Fibroblast of villous mesenchyme (primary cell): ENCODE measurements around the gene GAS5. TPM values are rescaled to one million over a fixed set of nuclear protein-coding genes. Genes with fewer than 3 reads are reported as not detected.
A peak's percentile ranks its signal among the peaks of the same experiment; 100 is the strongest.

Experiments used
- DNase-seq: peaks from one replicate; pipeline ENCODE4 v3.0.0-alpha.2; 2010; ENCODE audit warnings: low read depth
- H3K4me3 ChIP-seq: 2 replicates; pipeline ENCODE4 v1.5.1; 2011; ENCODE audit warnings: low read depth, mild to moderate bottlenecking, low read length
- CTCF ChIP-seq: IDR thresholded peaks from 2 replicates; pipeline ENCODE4 v1.5.1; 2012; ENCODE audit warnings: low read depth, mild to moderate bottlenecking, low read length; ENCODE audit not compliant: insufficient read depth
- total RNA-seq: library from RNA; depleted of rRNA; stranded (reverse); fragments of >200 nt; gene quantifications from 2 replicates; pipeline ENCODE4 v1.2.3, GENCODE V29; 2012

Gene GAS5
- total RNA-seq, 1 donor, result 367 TPM

- DNase-seq, result no peak
- no peak for TF ChIP-seq CTCF
Observed at GRCh38 chr1:173857363-173857917, 10.3 kb downstream of the GAS5 start.

GRCh38 chr1:173856903-173857302 lies 10.9 kb downstream of the GAS5 start:
- TF ChIP-seq CTCF, result no peak
- no peak overlapping the region for H3K4me3 ChIP-seq
- DNase-seq, result no peak

More at GRCh38 chr1:173857363-173857917, 10.3 kb downstream of the GAS5 start:
- no peak overlapping the region for H3K4me3 ChIP-seq

- no peak for TF ChIP-seq CTCF
- no peak overlapping the region for H3K4me3 ChIP-seq
- DNase-seq, result no peak
Observed at GRCh38 chr1:173856014-173856413, 11.8 kb downstream of the GAS5 start.

- DNase-seq, result peak; percentile 87
- no peak for TF ChIP-seq CTCF
- no peak overlapping the region for H3K4me3 ChIP-seq
Observed at GRCh38 chr1:173853074-173853473, 14.7 kb downstream of the GAS5 start.

GRCh38 chr1:173852105-173852504 lies 15.7 kb downstream of the GAS5 start:
- DNase-seq, result peak; percentile 24
- no peak overlapping the region for H3K4me3 ChIP-seq
- TF ChIP-seq CTCF, result no peak

- no peak for TF ChIP-seq CTCF
- DNase-seq, result no peak
- no peak overlapping the region for H3K4me3 ChIP-seq
Observed at GRCh38 chr1:173832748-173833147, 35.0 kb downstream of the GAS5 start.

GRCh38 chr1:173827611-173828010 lies 40.2 kb downstream of the GAS5 start:
- H3K4me3 ChIP-seq, result no peak overlapping the region
- no peak for TF ChIP-seq CTCF
- DNase-seq, result no peak
